Dedifferentiated amniotic fluid mesenchymal stem cell (primary cell): Measurements from ENCODE around the gene C16orf74.

ENCODE experiments used
- DNase-seq: peaks from one replicate; pipeline ENCODE4 v3.0.0-alpha.2; 2016; ENCODE audit errors: extremely low spot score

Gene C16orf74

DNA sequence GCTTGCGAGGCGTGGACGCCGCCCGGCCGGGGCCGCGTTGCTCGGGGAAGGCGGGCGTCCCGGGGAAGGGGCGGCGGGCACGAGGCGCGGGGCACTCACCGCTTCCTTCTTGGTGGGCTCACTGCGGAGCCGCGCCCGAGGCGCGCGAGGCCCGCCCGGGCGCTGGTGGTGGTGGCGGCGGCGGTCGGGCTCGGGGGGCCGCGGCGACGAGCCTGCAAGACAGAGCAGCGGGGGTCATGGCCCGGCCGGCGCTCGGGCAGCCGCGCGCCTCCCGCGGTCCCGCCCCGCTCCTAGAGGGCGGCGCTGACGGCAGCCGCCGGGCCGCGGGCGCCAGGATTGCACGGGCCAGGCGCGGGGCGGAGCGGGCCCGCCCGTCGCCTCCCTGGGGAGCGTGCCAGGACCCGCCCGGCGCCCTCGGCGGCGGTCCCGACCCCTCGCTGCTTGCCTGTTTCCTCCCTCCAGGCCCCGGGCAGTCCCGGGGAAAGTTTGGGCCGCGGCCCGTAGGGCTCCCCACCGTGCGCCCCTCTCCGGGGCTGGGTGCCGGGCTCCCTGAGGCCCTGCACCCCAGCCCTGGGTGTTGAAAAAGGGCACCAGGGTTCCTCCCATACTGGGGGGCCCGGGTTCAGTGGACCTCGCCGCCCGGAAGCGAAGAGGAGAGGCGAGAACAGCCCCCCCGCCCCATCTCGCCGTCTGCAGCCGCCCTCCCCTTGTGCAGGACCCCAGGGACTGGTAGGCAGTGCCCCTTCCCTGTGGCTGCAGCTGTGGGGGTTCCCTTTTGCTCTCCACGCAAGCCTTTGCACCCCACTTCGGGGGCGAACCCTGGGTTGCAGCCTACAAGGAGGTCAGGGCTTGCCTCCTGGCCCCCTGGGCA, at the start of gene C16orf74:
Gene C16orf74 (minus strand): TSS at position 270 of the 871 bp plus-strand sequence. CDS start 15,879 bp downstream, outside the sequence.
- DNase-seq, result no peak

GRCh38 chr16:85800321-85800669, 49.4 kb upstream of the C16orf74 start:
- DNase-seq, result no peak

DNA sequence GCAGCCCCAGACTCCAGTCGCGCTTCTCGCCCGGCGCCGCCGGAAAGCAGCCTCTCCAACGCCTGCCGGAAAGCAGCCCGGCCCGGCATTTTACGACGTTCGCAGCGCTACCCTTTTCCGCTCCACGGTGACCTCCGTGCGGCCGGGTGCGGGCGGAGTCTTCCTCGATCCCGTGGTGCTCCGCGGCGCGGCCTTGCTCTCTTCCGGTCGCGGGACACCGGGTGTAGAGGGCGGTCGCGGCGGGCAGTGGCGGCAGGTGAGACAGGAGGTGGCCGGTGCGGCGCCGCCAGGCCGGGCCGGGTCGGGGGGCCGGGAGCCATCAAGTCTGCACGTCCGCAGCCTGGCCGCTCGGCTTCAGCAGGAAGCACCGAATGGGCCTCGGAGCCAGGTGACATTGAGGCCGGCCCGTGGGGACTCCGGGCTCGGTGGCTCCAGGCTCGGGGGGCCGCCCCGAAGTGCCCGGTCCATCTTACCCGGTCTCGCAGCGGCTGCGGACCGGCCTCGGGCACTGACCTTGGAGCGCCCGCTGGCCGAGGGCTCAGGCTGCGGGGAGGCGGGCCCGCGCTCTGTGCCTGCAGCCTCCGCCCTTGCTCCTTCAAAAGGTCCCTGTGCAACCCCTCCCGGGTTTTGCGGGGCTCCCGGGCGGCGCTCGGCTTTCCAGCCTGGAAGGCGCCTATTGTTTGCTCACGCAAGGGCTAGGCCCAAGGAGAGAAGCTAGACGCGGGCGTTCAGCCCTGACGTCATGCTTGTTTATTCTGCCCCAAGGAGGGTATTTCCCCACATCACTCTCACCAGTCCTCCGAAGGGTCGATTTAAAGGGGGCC, 48.8 kb upstream of the C16orf74 start, which contains the start of the genes COX4I1 and EMC8:
Gene COX4I1 (plus strand): TSS at position 199 of the 824 bp plus-strand sequence. CDS start 1,511 bp downstream, outside the sequence.
Gene EMC8 (minus strand): TSS at position 48 of the 824 bp plus-strand sequence. CDS start 249 bp downstream, outside the sequence.
- peak; percentile 88 for DNase-seq

- DNase-seq, result no peak
Measured at GRCh38 chr16:85798901-85799496, 48.1 kb upstream of the C16orf74 start.

DNA sequence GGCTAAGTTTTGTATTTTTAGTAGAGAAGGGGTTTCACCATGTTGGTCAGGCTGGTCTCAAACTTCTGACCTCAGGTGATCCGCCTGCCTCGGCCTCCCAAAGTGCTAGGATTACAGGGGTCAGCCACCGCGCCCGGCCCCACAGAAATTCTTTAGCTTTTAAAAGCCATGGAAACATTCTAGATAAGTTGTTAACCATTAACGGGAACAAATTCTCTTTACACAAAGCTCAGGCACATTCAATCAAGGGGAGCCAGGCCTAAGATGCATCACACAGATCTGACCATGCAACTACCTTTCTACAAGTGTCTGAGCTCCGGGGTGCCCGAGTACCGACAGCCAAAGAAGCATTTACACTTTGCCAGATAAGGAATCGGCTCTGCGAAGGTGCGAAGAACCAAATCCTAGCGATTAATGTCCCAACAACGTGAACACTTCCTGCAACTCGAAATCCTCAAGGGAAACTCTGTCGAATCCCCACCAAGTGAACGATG, 47.4 kb upstream of the C16orf74 start:
- DNase-seq, result no peak

- no peak for DNase-seq
Measured at GRCh38 chr16:85796599-85796998, 45.7 kb upstream of the C16orf74 start.

- no peak for DNase-seq
Measured at GRCh38 chr16:85796152-85796551, 45.3 kb upstream of the C16orf74 start.

DNA sequence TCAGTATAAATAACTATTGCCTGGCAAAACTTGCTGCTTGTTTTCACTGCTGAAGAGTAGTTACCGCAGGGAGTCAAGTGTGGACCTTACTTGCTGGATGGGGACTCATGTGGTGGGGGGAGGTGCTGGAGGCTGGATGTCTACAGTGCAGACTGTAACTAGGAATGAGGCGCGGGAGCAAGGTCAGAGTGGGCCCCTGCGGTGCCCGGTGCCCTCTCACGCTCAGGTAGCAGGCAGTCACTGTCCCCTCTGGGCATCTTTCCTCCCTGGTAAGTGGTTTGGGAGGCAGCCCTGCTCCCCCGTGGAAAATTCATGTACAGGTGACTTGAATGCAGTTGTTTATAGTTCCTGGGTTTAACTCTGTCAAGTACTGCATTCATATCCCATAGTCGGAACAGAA, 43.8 kb upstream of the C16orf74 start:
- no peak for DNase-seq

GRCh38 chr16:85793662-85794298, 42.9 kb upstream of the C16orf74 start:
- DNase-seq, result no peak

DNA sequence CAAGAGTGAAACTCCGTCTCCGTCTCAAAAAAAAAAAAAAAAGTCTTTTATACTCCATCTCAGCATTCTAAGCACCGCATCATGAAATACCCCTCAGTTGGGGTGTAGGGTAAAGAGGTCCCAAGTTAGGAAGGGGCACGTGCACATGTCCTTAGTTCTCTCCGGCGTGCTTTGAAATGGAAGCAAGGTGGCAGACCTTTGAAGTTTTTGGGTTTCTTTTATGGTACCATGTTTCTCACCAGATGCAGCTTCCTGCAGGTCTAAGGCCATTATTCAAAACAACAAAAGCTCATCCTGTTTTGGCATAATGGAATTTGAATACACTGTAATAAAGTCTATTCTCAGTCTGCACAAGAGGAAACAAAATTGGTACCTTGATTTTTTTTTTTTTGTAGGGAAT, 38.9 kb upstream of the C16orf74 start:
- DNase-seq, result no peak

DNA sequence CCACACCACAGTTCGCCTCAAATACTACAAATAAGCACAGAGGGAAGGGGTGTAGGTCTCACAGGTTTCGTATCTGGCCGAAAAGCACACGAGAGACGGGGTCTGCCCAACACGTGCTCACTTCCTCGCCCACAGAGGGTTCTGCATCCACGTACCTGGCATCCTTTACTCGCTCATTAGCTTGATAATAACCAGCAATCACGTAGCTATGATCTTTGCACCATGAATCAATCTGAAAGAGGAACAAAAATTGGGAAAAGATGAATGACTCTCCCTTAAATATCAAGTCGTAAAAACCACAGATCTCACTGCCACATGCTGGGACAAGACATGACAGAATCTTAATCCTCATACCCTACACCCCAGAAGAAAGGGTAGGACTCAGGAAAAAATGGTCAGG, 37.9 kb upstream of the C16orf74 start:
- no peak for DNase-seq

- no peak for DNase-seq
Measured at GRCh38 chr16:85785927-85786326, 35.0 kb upstream of the C16orf74 start.

DNA sequence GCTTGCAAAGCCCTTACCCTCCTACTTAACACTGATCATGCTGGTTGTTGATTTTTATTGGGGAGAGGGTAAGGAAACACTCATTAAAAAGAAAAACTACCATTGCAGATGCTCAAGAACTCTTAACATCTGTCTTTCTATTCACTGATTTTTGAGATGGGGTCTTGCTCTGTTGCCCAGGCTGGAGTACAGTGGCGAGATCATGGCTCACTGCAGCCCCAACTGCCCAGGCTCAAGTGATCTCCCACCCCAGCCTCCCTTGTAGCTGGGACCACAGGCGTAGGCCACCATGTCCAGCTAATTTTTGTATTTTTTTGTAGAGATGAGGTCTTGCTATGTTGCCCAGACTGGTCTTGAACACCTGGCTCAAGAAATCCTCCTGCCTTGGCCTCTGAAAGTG, 33.9 kb upstream of the C16orf74 start:
- DNase-seq, result no peak

GRCh38 chr16:85783441-85783840, 32.5 kb upstream of the C16orf74 start:
- DNase-seq, result no peak

DNA sequence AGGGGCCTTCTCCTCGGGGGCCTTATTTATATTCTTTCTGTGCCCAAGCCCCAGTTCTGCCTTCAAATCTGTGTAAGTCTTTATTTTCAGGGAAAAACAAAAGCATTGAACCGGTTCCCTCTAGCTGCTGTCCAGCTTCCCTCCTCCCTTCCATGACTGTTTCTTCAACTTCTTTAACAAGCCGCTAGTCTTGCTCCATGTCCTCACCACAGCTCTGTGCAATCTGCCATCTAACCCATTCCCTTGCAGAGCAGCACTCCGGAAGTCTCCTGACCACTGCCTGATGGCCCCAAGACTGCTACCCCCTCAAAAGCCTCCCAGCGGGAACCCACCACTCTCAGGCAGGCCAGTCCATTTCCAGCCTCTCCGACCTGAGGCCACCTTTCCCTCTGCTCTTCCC, 31.6 kb upstream of the C16orf74 start:
- no peak for DNase-seq

- DNase-seq, result no peak
Measured at GRCh38 chr16:85781695-85782370, 30.9 kb upstream of the C16orf74 start.

- DNase-seq, result no peak
Measured at GRCh38 chr16:85781156-85781555, 30.3 kb upstream of the C16orf74 start.

DNA sequence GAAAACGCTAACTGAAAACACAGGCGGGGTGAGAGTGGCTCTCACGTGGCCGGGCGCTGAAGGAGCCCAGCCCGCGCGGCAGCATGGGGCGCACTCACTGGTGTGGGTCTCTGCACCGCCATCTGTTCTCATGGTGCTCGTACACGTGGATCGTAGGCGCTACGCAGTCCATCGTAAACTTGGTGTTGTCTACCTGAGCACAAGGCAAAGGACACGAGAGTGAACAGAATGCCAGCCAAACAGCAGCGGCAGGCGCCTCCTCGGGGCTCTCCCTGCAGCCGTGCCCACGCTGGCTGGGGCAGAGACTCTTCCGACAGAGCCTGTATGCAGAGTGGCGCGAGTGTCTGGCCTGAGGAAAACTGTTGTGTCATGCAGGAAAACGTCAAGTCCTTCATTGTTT, 29.4 kb upstream of the C16orf74 start:
- no peak for DNase-seq

DNA sequence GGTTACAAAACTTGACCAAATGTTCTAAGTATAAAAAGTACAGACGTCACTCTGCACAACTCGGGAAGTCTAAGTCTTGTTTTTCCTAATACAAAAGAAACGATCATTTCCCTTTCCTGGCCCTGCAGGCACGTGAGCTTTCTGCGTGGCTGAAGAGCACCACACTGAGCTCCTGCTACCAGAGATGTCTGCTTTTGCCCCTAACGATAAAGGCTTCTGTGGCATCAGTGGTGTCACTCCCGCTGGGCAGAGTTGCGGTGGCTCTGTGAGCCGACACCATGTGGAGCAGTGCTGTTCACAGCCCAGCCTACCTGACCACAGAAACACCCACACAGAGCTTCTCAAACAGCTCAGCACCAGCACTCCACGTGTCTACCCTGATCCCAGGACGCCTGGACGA, 28.0 kb upstream of the C16orf74 start:
- no peak for DNase-seq

- DNase-seq, result no peak
Measured at GRCh38 chr16:85777583-85778310, 26.9 kb upstream of the C16orf74 start.
